Ovary (tissue), 9 donors: Measurements from ENCODE around the gene MPP2. TPM values are rescaled to one million over a fixed set of nuclear protein-coding genes. Genes with fewer than 3 reads are reported as not detected.
"Not testable (repeated sequence)": the region's sequence is repeated elsewhere in the genome, so short reads cannot be mapped to it uniquely, and the experiment has no call there.

Experiments used
- DNase-seq, 5 donors: peaks; one replicate each; pipeline ENCODE4 v3.0.0-alpha.2; 2019 to 2020
- H3K27ac ChIP-seq, 2 donors: fragments of 200-600 bp; one replicate each; pipeline versions ENCODE4 v1.5.1 to v1.8.0; 2019 to 2022
- H3K27me3 ChIP-seq: fragments of 200-600 bp; one replicate; pipeline ENCODE4 v1.8.0; 2022
- H3K36me3 ChIP-seq: fragments of 200-600 bp; sonication (generic); one replicate; pipeline ENCODE4 v1.5.1; 2019
- H3K4me1 ChIP-seq: one replicate; pipeline ENCODE4 v1.8.1; 2013; ENCODE audit warnings: mild to moderate bottlenecking, moderate library complexity; ENCODE audit not compliant: insufficient read depth
- H3K4me3 ChIP-seq: fragments of 200-600 bp; sonication (generic); one replicate; pipeline ENCODE4 v1.5.1; 2017
- H3K9me3 ChIP-seq, 2 donors: fragments of 200-600 bp in 1 of 2; sonication (generic) in 1 of 2; one replicate each; pipeline versions ENCODE4 v1.5.1 to v1.8.1; 2013 to 2019; ENCODE audit warnings: mild to moderate bottlenecking in 1 of 2, moderate library complexity in 1 of 2
- CTCF ChIP-seq, 3 donors: fragments of 450-650 bp in 2 of 3; fragments of 200-600 bp in 1 of 3; IDR thresholded peaks; one replicate each; pipeline versions ENCODE4 v1.5.1 to v1.8.0; 2016 to 2022; ENCODE audit warnings: antibody characterized with exemption in 3 of 3, mild to moderate bottlenecking in 1 of 3
- EP300 ChIP-seq: sonication (generic); formaldehyde crosslinking; IDR thresholded peaks from one replicate; pipeline ENCODE4 v1.6.1; 2017; ENCODE audit warnings: antibody characterized with exemption
- POLR2A ChIP-seq: fragments of 450-650 bp; IDR thresholded peaks from one replicate; pipeline ENCODE4 v1.6.1; 2017; ENCODE audit warnings: antibody characterized with exemption, mild to moderate bottlenecking, moderate library complexity
- WGBS, 3 donors: extraction: QIAGEN DNeasy Blood & Tissue Kit in 1 of 3; methylation state at CpG; one replicate each; pipeline versions ENCODE4 v1.1.5 to v1.1.7; 2013 to 2017; 5-methylcytosine and 5-hydroxymethylcytosine counted together
- intact Hi-C, 4 donors: fragments of 100-400 bp; cut with DNase I; formaldehyde crosslinking; loops; one replicate each; pipeline versions ENCODE4 v1.11.0 to v1.15.1; 2022 to 2023
- polyA plus RNA-seq, 2 donors: library from polyadenylated mRNA; stranded (reverse); fragments of 200-250 nt in 1 of 2; fragments of 350-450 nt in 1 of 2; fragmentation: Illumina TruSeq in 1 of 2; extraction: RNeasy Lipid Tissue Mini Kit (QIAGEN cat#74804) in 1 of 2; gene quantifications; one replicate each; pipeline ENCODE4 v1.2.3, GENCODE V29; 2013 to 2014
- total RNA-seq, 7 donors: library from RNA; depleted of rRNA in 2 of 7; stranded (reverse); fragments of >200 nt in 2 of 7; fragmentation: NEBNext Ultra II Directional in 3 of 7; extraction: Animal tissue kit (Norgen Biotek cat#: 25700) in 3 of 7; gene quantifications; one replicate each; pipeline versions ENCODE4 v1.1.0 to v1.2.4, GENCODE V29; 2016 to 2023
- donor health status: DM: no; HTN: no; CAD: no; lungs with moderate emphysema.
- donor health status: DM: no; HTN: no; CAD: no.
- donor health status: Bipolar disorder and iron deficiency.
- donor health status: DM: yes; HTN: yes; CAD: no.
- donor health status: DM: no; HTN: no; CAD: no.
- donor health status: DM: yes; HTN: yes; CAD: no.

The MPP2 gene
- total and polyA plus RNA-seq, 9 donors: 2.6 to 6.5 (median 4.9) TPM

GRCh38 chr17:43842975-43843325 is 64.4 kb downstream of the MPP2 start:
- H3K27ac ChIP-seq: no peak overlapping the region
- 14 to 40% (median 22%) methylated on average over 7 of the region's 7 CpGs for WGBS, 3 donors
- TF ChIP-seq POLR2A (no peak), CTCF (IDR thresholded peaks at IDR 0.05) (no peak), EP300 (no peak)
- H3K27me3 ChIP-seq: no peaks in the 10 kb centered on the region
- H3K36me3 ChIP-seq: no peaks in the 10 kb centered on the region
- H3K9me3 ChIP-seq: no peaks in the 10 kb centered on the region
- no peak overlapping the region for H3K4me3 ChIP-seq
- no peak for DNase-seq
- no peaks in the 10 kb centered on the region for H3K4me1 ChIP-seq
- intact Hi-C loops: loop anchor here in 1 of 4 donors (10.0 kb wide), 2 partner anchors 68 to 148 kb away; partner anchors contain the start of gene DUSP3

- H3K4me3 ChIP-seq, H3K4me1 ChIP-seq, H3K27ac ChIP-seq, DNase-seq, H3K36me3 ChIP-seq, H3K27me3 ChIP-seq, H3K9me3 ChIP-seq: not testable (repeated sequence)
- intact Hi-C loops: loop anchor here in 1 of 4 donors (10.0 kb wide), 2 partner anchors 68 to 148 kb away; partner anchors contain the start of gene DUSP3
- 79 to 81% (median 81%) methylated on average over 50 to 54 of the region's 54 CpGs for WGBS, 3 donors
Observed at GRCh38 chr17:43842091-43842974, 65.0 kb downstream of the MPP2 start.

- no peaks in the 10 kb centered on the region for H3K27me3 ChIP-seq
- H3K9me3 ChIP-seq: no peaks in the 10 kb centered on the region
- no peak overlapping the region for H3K27ac ChIP-seq
- WGBS, 3 donors: 15 to 39% (median 19%) methylated on average over 4 of the region's 4 CpGs
- TF ChIP-seq EP300: no peak
- no peak for TF ChIP-seq POLR2A
- no peak overlapping the region for H3K4me3 ChIP-seq
- H3K4me1 ChIP-seq: no peaks in the 10 kb centered on the region
- intact Hi-C loops: loop anchor here in 1 of 4 donors (10.0 kb wide), 2 partner anchors 66 to 146 kb away; partner anchors contain the start of gene DUSP3
- no peak for DNase-seq
- no peaks in the 10 kb centered on the region for H3K36me3 ChIP-seq
Observed at GRCh38 chr17:43841282-43841681, 66.1 kb downstream of the MPP2 start.

GRCh38 chr17:43840814-43841213 is 66.5 kb downstream of the MPP2 start:
- intact Hi-C loops: loop anchor here in 1 of 4 donors (10.0 kb wide), 2 partner anchors 66 to 146 kb away; partner anchors contain the start of gene DUSP3
- H3K27me3 ChIP-seq: no peaks in the 10 kb centered on the region
- H3K4me1 ChIP-seq: no peaks in the 10 kb centered on the region
- DNase-seq: no peak
- no peaks in the 10 kb centered on the region for H3K9me3 ChIP-seq
- TF ChIP-seq POLR2A (no peak), EP300 (no peak), CTCF (IDR thresholded peaks at IDR 0.05) (no peak)
- H3K4me3 ChIP-seq: no peak overlapping the region
- no peaks in the 10 kb centered on the region for H3K36me3 ChIP-seq
- 9 to 13% (median 12%) methylated on average over 4 of the region's 4 CpGs for WGBS, 3 donors
- no peak overlapping the region for H3K27ac ChIP-seq

- Histone ChIP-seq H3K4me1 (no peaks in the 10 kb centered on the region), H3K27ac (no peak overlapping the region), H3K9me3 (no peaks in the 10 kb centered on the region), H3K27me3 (no peaks in the 10 kb centered on the region), H3K36me3 (no peaks in the 10 kb centered on the region), H3K4me3 (no peak overlapping the region)
- TF ChIP-seq POLR2A: no peak
- no peak for TF ChIP-seq EP300
- TF ChIP-seq CTCF (IDR thresholded peaks at IDR 0.05): no peak
- DNase-seq: no peak
- intact Hi-C loops: loop anchor here in 1 of 4 donors (10.0 kb wide), 2 partner anchors 65 to 145 kb away; partner anchors contain the start of gene DUSP3
- 28 to 33% (median 28%) methylated on average over 7 of the region's 7 CpGs for WGBS, 3 donors
Observed at GRCh38 chr17:43839670-43840108, 67.6 kb downstream of the MPP2 start.
